Keratinocyte (primary cell): Measurements from ENCODE around the gene LAMA3.

ENCODE experiments used
- EZH2 ChIP-seq: IDR thresholded peaks from one replicate; pipeline ENCODE4 v1.6.1; 2012; ENCODE audit warnings: inconsistent platforms, mild to moderate bottlenecking, low read length, moderate library complexity
- TF ChIP-seq, protein P1 (sequence below), 3 experiments: IDR thresholded peaks in 1 of 3; conservative IDR thresholded peaks in 1 of 3; optimal IDR thresholded peaks in 1 of 3; 2 replicates in 2 of 3; 3 replicates in 1 of 3; pipeline versions ENCODE3 to v1.5.1; 2011; ENCODE audit warnings: low read length in 3 of 3, mild to moderate bottlenecking in 3 of 3, moderate library complexity in 2 of 3, control low read depth in 1 of 3, inconsistent platforms in 1 of 3; ENCODE audit not compliant: insufficient read depth in 2 of 3; ENCODE audit errors: extremely low read depth in 1 of 3

DNA sequence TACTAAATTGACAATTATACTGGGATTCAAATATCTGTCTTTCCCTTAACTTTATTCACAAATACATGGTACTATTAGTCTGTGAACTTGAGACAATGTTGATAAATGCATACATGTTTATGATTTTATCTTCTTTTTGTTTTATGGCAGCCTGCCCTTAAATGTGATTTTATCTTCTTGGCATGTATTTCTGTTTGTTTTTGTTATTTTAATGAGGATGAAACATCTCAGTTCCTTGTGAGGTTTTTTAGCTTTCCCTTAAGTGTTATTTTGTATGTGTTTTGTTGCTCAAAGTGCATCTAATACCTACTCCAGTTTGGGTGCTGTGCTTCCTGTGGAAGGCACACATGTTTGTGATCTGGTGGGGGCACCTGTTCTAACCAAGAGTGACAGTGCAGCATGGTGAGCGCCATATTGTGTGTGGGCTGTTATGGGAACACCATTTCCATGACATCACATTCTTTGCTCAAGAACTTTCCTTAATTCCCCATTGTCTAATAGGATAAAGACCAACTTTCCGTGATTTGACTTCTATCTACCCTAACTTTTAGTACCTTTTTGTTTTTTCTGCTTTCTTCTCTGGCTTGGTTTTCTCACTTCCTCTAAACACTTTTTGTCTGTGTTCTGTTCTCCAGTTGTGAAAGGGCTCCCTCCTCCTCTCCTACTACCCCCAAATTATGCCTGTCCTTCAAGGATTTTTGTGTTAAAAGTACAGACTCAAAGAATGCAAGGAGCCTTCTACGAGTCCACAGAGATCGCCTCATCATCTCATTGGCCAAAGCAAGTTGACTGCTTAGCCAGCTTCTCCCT is 163.2 kb downstream of the LAMA3 start:
- TF ChIP-seq, protein P1, sequence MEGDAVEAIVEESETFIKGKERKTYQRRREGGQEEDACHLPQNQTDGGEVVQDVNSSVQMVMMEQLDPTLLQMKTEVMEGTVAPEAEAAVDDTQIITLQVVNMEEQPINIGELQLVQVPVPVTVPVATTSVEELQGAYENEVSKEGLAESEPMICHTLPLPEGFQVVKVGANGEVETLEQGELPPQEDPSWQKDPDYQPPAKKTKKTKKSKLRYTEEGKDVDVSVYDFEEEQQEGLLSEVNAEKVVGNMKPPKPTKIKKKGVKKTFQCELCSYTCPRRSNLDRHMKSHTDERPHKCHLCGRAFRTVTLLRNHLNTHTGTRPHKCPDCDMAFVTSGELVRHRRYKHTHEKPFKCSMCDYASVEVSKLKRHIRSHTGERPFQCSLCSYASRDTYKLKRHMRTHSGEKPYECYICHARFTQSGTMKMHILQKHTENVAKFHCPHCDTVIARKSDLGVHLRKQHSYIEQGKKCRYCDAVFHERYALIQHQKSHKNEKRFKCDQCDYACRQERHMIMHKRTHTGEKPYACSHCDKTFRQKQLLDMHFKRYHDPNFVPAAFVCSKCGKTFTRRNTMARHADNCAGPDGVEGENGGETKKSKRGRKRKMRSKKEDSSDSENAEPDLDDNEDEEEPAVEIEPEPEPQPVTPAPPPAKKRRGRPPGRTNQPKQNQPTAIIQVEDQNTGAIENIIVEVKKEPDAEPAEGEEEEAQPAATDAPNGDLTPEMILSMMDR (optimal IDR thresholded peaks at IDR 0.05 in 1 of 3, IDR thresholded peaks at IDR 0.05 in 1 of 3, conservative IDR thresholded peaks at IDR 0.05 in 1 of 3; ENCODE audit: extremely low read depth in 1 of 3, insufficient read depth in 2 of 3, low read length in 3 of 3), result no peak
- TF ChIP-seq EZH2, result no peak
